ENCODE measurements around the gene PLXNA2. TPM values are rescaled to one million over a fixed set of nuclear protein-coding genes. Genes with fewer than 3 reads are reported as not detected.

PLXNA2 gene
- total RNA-seq, 1 donor from 2014 or later, result 38.3 TPM

GRCh38 chr1:208234721-208235120, 9.5 kb downstream of the PLXNA2 start:
- no peaks in the 10 kb centered on the region for H3K27me3 ChIP-seq
- no peak for DNase-seq (ENCODE audit: extremely low spot score in 2 of 2)
- no peaks in the 10 kb centered on the region for H3K9me3 ChIP-seq
- intact Hi-C loops (cut with DNase I), result loop anchor here (5.0 to 10.0 kb wide), 2 partner anchors 92 to 350 kb away; no protein-coding TSS in a partner anchor
- no peak overlapping the region for H3K4me3 ChIP-seq
- no peak overlapping the region for H3K27ac ChIP-seq
- H3K4me1 ChIP-seq, result peaks cover 79% of the 10 kb centered on the region
- no peak for TF ChIP-seq CTCF (IDR thresholded peaks at IDR 0.05)
- TF ChIP-seq POLR2A (IDR thresholded peaks at IDR 0.05), result no peak
- no peak for TF ChIP-seq POLR2AphosphoS5 (IDR thresholded peaks at IDR 0.05; ENCODE audit: insufficient read depth in 1 of 2, low read depth in 1 of 2)
- no peaks in the 10 kb centered on the region for H3K36me3 ChIP-seq

- Histone ChIP-seq H3K27ac (no peak overlapping the region), H3K36me3 (no peaks in the 10 kb centered on the region), H3K9me3 (no peaks in the 10 kb centered on the region), H3K4me3 (no peak overlapping the region), H3K4me1 (peaks cover 72% of the 10 kb centered on the region), H3K27me3 (no peaks in the 10 kb centered on the region)
- TF ChIP-seq POLR2A (IDR thresholded peaks at IDR 0.05) (no peak), CTCF (IDR thresholded peaks at IDR 0.05) (no peak), POLR2AphosphoS5 (IDR thresholded peaks at IDR 0.05; ENCODE audit: insufficient read depth in 1 of 2, low read depth in 1 of 2) (no peak)
- DNase-seq (ENCODE audit: extremely low spot score in 2 of 2), result no peak
- intact Hi-C loops (cut with DNase I), result loop anchor here (10.0 kb wide), 1 partner anchor 349 kb away; no protein-coding TSS in a partner anchor
Observed at GRCh38 chr1:208233978-208234377, 10.2 kb downstream of the PLXNA2 start.

GRCh38 chr1:208233546-208233945, 10.6 kb downstream of the PLXNA2 start:
- intact Hi-C loops (cut with DNase I), result loop anchor here (10.0 kb wide), 1 partner anchor 349 kb away; no protein-coding TSS in a partner anchor
- TF ChIP-seq CTCF (IDR thresholded peaks at IDR 0.05), result no peak
- H3K4me3 ChIP-seq, result no peak overlapping the region
- no peak for DNase-seq (ENCODE audit: extremely low spot score in 2 of 2)
- H3K9me3 ChIP-seq, result no peaks in the 10 kb centered on the region
- H3K27ac ChIP-seq, result no peak overlapping the region
- peaks cover 67% of the 10 kb centered on the region for H3K4me1 ChIP-seq
- H3K27me3 ChIP-seq, result no peaks in the 10 kb centered on the region
- no peaks in the 10 kb centered on the region for H3K36me3 ChIP-seq

GRCh38 chr1:208232662-208233038, 11.5 kb downstream of the PLXNA2 start:
- TF ChIP-seq POLR2A (IDR thresholded peaks at IDR 0.05), result no peak
- TF ChIP-seq POLR2AphosphoS5 (IDR thresholded peaks at IDR 0.05; ENCODE audit: insufficient read depth in 1 of 2, low read depth in 1 of 2), result no peak
- TF ChIP-seq CTCF (IDR thresholded peaks at IDR 0.05), result no peak
- peaks cover 64% of the 10 kb centered on the region for H3K4me1 ChIP-seq
- H3K27ac ChIP-seq, result peak overlapping the region; percentile 59
- no peak for DNase-seq (ENCODE audit: extremely low spot score in 2 of 2)
- no peak overlapping the region for H3K4me3 ChIP-seq
- H3K27me3 ChIP-seq, result no peaks in the 10 kb centered on the region
- no peaks in the 10 kb centered on the region for H3K9me3 ChIP-seq
- H3K36me3 ChIP-seq, result no peaks in the 10 kb centered on the region
- intact Hi-C loops (cut with DNase I), result loop anchor here (10.0 kb wide), 1 partner anchor 348 kb away; no protein-coding TSS in a partner anchor

- no peak overlapping the region for H3K4me3 ChIP-seq
- intact Hi-C loops (cut with DNase I), result loop anchor here (10.0 kb wide), 1 partner anchor 347 kb away; no protein-coding TSS in a partner anchor
- peak overlapping the region; percentile 59 for H3K27ac ChIP-seq
- H3K9me3 ChIP-seq, result no peaks in the 10 kb centered on the region
- TF ChIP-seq CTCF (IDR thresholded peaks at IDR 0.05), result no peak
- TF ChIP-seq POLR2AphosphoS5 (IDR thresholded peaks at IDR 0.05; ENCODE audit: insufficient read depth in 1 of 2, low read depth in 1 of 2), result no peak
- TF ChIP-seq POLR2A (IDR thresholded peaks at IDR 0.05), result no peak
- DNase-seq (ENCODE audit: extremely low spot score in 2 of 2), result no peak
- H3K27me3 ChIP-seq, result no peaks in the 10 kb centered on the region
- H3K36me3 ChIP-seq, result no peaks in the 10 kb centered on the region
- H3K4me1 ChIP-seq, result peaks cover 66% of the 10 kb centered on the region
Observed at GRCh38 chr1:208231881-208232661, 12.1 kb downstream of the PLXNA2 start.

Data from vagina (tissue), 2 donors.